Activated CD8-positive, alpha-beta T cell treated with anti-CD3 and anti-CD28 coated beads for 36 hours (primary cell): ENCODE measurements around the gene RGL2. TPM values are rescaled to one million over a fixed set of nuclear protein-coding genes. Genes with fewer than 3 reads are reported as not detected.

ENCODE experiments used
- ATAC-seq: fragments of 200-7000 bp; cut with Tn5 transposase; one replicate; pipeline ENCODE4 v1.10.0; 2021; ENCODE audit warnings: mild to moderate bottlenecking, moderate library complexity
- CTCF ChIA-PET: fragments of 350-600 bp; sonication (Branson Sonifier 250); formaldehyde crosslinking; loops from one replicate; lab custom pipeline; 2021; ENCODE audit warnings: antibody characterized with exemption; lab: Charles Lee
- POLR2A ChIA-PET: fragments of 350-600 bp; sonication (Branson Sonifier 250); formaldehyde crosslinking; loops from one replicate; lab custom pipeline; 2021; ENCODE audit warnings: antibody characterized with exemption; lab: Charles Lee
- DNase-seq: peaks from one replicate; pipeline ENCODE4 v3.0.0-alpha.2; 2020
- H3K27ac Mint-ChIP-seq: one replicate; pipeline ENCODE4 v1.8.0; 2021; ENCODE audit warnings: mild to moderate bottlenecking, mixed read lengths
- H3K27me3 Mint-ChIP-seq: one replicate; pipeline ENCODE4 v1.8.0; 2021; ENCODE audit warnings: mixed read lengths
- H3K36me3 Mint-ChIP-seq: one replicate; pipeline ENCODE4 v1.8.0; 2021; ENCODE audit warnings: low read depth, mixed read lengths
- H3K4me1 Mint-ChIP-seq: one replicate; pipeline ENCODE4 v1.8.0; 2021; ENCODE audit warnings: low read depth, mixed read lengths
- H3K4me3 Mint-ChIP-seq: one replicate; pipeline ENCODE4 v1.8.0; 2021; ENCODE audit warnings: mild to moderate bottlenecking, moderate library complexity, mixed read lengths
- H3K9me3 Mint-ChIP-seq: one replicate; pipeline ENCODE4 v1.8.0; 2021; ENCODE audit warnings: mixed read lengths
- CTCF ChIP-seq: fragments of 200-600 bp; IDR thresholded peaks from one replicate; pipeline ENCODE4 v1.8.0; 2022; ENCODE audit warnings: antibody characterized with exemption, mild to moderate bottlenecking
- intact Hi-C: fragments of 100-400 bp; cut with micrococcal nuclease; formaldehyde crosslinking; loops from one replicate; pipeline ENCODE4 v1.10.0; 2022
- total RNA-seq, 2 experiments: library from RNA; stranded (reverse); gene quantifications; one replicate each; pipeline ENCODE4 v1.2.3, GENCODE V29; 2021

Gene RGL2
- total RNA-seq, 2 experiments from 2014 or later: 24.2 to 24.3 TPM

- ATAC-seq (no peak), DNase-seq (no peak)
- Mint-ChIP-seq H3K36me3 (peaks cover 29% of the 10 kb centered on the region), H3K27me3 (no peaks in the 10 kb centered on the region), H3K27ac (peak overlapping the region; percentile 67), H3K9me3 (no peaks in the 10 kb centered on the region), H3K4me1 (peaks cover 29% of the 10 kb centered on the region), H3K4me3 (peak overlapping the region; percentile 97)
- ChIA-PET CTCF (interaction anchor here (0.8 to 1.2 kb wide), 2 partner anchors 12 to 13 kb away, joined by 3 read pairs; no protein-coding TSS in a partner anchor), POLR2A (interaction anchor here (0.6 to 13.9 kb wide), 6 partner anchors 9 to 105 kb away, joined by 6 to 261 read pairs (median 64); partner anchors contain the start of genes B3GALT4, PFDN6, RPS18 and TAPBP)
- intact Hi-C loops: no loop called here
- no peak for TF ChIP-seq CTCF
Observed at GRCh38 chr6:33297406-33297955, 1.3 kb downstream of the RGL2 start.

- Mint-ChIP-seq H3K36me3 (peaks cover 34% of the 10 kb centered on the region), H3K27me3 (no peaks in the 10 kb centered on the region), H3K27ac (peak overlapping the region; percentile 63), H3K4me3 (peak overlapping the region; percentile 97), H3K4me1 (peaks cover 29% of the 10 kb centered on the region), H3K9me3 (no peaks in the 10 kb centered on the region)
- intact Hi-C loops: no loop called here
- ChIA-PET POLR2A (interaction anchor here (0.6 to 13.9 kb wide), 6 partner anchors 8 to 106 kb away, joined by 6 to 261 read pairs (median 64); partner anchors contain the start of genes B3GALT4, PFDN6, RPS18 and TAPBP), CTCF (interaction anchor here (0.8 to 1.2 kb wide), 3 partner anchors 11 to 20 kb away, joined by 3 read pairs; partner anchors contain the start of gene B3GALT4)
- DNase-seq: no peak
- no peak for ATAC-seq
- TF ChIP-seq CTCF: no peak
Observed at GRCh38 chr6:33296797-33297405, 1.8 kb downstream of the RGL2 start.

- intact Hi-C loops: no loop called here
- Mint-ChIP-seq H3K9me3 (no peaks in the 10 kb centered on the region), H3K4me3 (no peak overlapping the region), H3K4me1 (peaks cover 29% of the 10 kb centered on the region), H3K27me3 (no peaks in the 10 kb centered on the region), H3K36me3 (peaks cover 32% of the 10 kb centered on the region), H3K27ac (no peak overlapping the region)
- CTCF ChIA-PET: interaction anchor here (0.8 to 1.1 kb wide), 2 partner anchors 19 to 22 kb away, joined by 3 to 4 read pairs; partner anchors contain the start of genes B3GALT4 and ZBTB22
- no peak for TF ChIP-seq CTCF
- no peak for DNase-seq
- POLR2A ChIA-PET: interaction anchor here (0.8 to 13.9 kb wide), 5 partner anchors 15 to 25 kb away, joined by 3 to 261 read pairs (median 52); partner anchors contain the start of genes B3GALT4, RPS18, TAPBP and VPS52
- no peak for ATAC-seq
Observed at GRCh38 chr6:33295621-33296369, 2.9 kb downstream of the RGL2 start.

GRCh38 chr6:33294086-33294823 is 4.5 kb downstream of the RGL2 start:
- Mint-ChIP-seq H3K4me1 (peaks cover 25% of the 10 kb centered on the region), H3K36me3 (peaks cover 28% of the 10 kb centered on the region), H3K27me3 (no peaks in the 10 kb centered on the region), H3K9me3 (no peaks in the 10 kb centered on the region), H3K27ac (peak overlapping the region; percentile 18), H3K4me3 (no peak overlapping the region)
- DNase-seq: no peak
- intact Hi-C loops: no loop called here
- TF ChIP-seq CTCF: no peak
- POLR2A ChIA-PET: interaction anchor here (13.9 kb wide), 1 partner anchor 16 kb away, joined by 261 read pairs; the partner anchor contains the start of gene B3GALT4
- CTCF ChIA-PET: interaction anchor here (1.0 kb wide), 1 partner anchor 17 kb away, joined by 3 read pairs; the partner anchor contains the start of gene B3GALT4
- no peak for ATAC-seq
